Measurements from ENCODE around the gene BLOC1S1. TPM values are rescaled to one million over a fixed set of nuclear protein-coding genes. Genes with fewer than 3 reads are reported as not detected.

BLOC1S1 gene
- 27.7 TPM for total RNA-seq

GRCh38 chr12:55715833-55716581, at the start of gene BLOC1S1:
Gene BLOC1S1 (plus strand): TSS chr12:55716046. CDS start chr12:55716052, 6 bp downstream.

GRCh38 chr12:55707841-55708694, 7.8 kb upstream of the BLOC1S1 start, which contains the start of gene ITGA7:
Gene ITGA7 (minus strand): TSS chr12:55707904. CDS start chr12:55707682, 222 bp downstream.

GRCh38 chr12:55720071-55720564, 4.3 kb downstream of the BLOC1S1 start, which contains the start of gene RDH5:
Gene RDH5 (plus strand): TSS chr12:55720393. CDS start chr12:55721185, 792 bp downstream.

GRCh38 chr12:55728939-55729818, 13.3 kb downstream of the BLOC1S1 start, which contains the start of gene CD63:
Gene CD63 (minus strand): TSS chr12:55729009. CDS start chr12:55728341, 668 bp downstream.

GRCh38 chr12:55742719-55743405, 27.0 kb downstream of the BLOC1S1 start, which contains the start of gene GDF11:
Gene GDF11 (plus strand): TSS chr12:55743122. CDS start chr12:55743317, 195 bp downstream.

Small RNAs within 50 kb of the gene (small RNA-seq; reads per million reads assigned to genes)
- gene AC009779.1: not detected
- not detected for gene RF00017

Other genes with a start within 250 kb of the BLOC1S1 start
- not detected for gene OR6C70, start 245.9 kb upstream of the BLOC1S1 start, total RNA-seq
- not detected for gene OR6C68, start 223.7 kb upstream of the BLOC1S1 start, total RNA-seq
- gene OR6C4, start 166.4 kb upstream of the BLOC1S1 start, total RNA-seq: not detected
- gene OR2AP1, start 143.6 kb upstream of the BLOC1S1 start, total RNA-seq: not detected
- not detected for gene OR10P1, start 79.2 kb upstream of the BLOC1S1 start, total RNA-seq
- 14.5 TPM for gene ITGA7, start 8.1 kb upstream of the BLOC1S1 start, total RNA-seq
- 3.9 TPM for gene RDH5, start 4.3 kb downstream of the BLOC1S1 start, total RNA-seq
- gene CD63, start 13.0 kb downstream of the BLOC1S1 start, total RNA-seq: 303 TPM
- gene GDF11, start 27.1 kb downstream of the BLOC1S1 start, total RNA-seq: 12.7 TPM
- gene SARNP, start 101.7 kb downstream of the BLOC1S1 start, total RNA-seq: 75.2 TPM
- gene ORMDL2, start 102.0 kb downstream of the BLOC1S1 start, total RNA-seq: 8.5 TPM
- 30.7 TPM for gene DNAJC14, start 113.5 kb downstream of the BLOC1S1 start, total RNA-seq
- not detected for gene MMP19, start 126.9 kb downstream of the BLOC1S1 start, total RNA-seq
- 25.1 TPM for gene PYM1, start 211.8 kb downstream of the BLOC1S1 start, total RNA-seq
- 12.9 TPM for gene DGKA, start 215.1 kb downstream of the BLOC1S1 start, total RNA-seq
- gene PMEL, start 250.0 kb downstream of the BLOC1S1 start, total RNA-seq: 0.69 TPM

Measured in diencephalon (tissue), 1 donor.